ENCODE results near the gene BRCA2. TPM values are rescaled to one million over a fixed set of nuclear protein-coding genes. Genes with fewer than 3 reads are reported as not detected.

The BRCA2 gene
- total and polyA plus RNA-seq, 2 experiments from 2014 or later = 28.6 to 38.7 TPM

GRCh38 chr13:32407854-32408253 is 92.5 kb downstream of the BRCA2 start (continued):
- TF ChIP-seq CTCF (conservative IDR thresholded peaks at IDR 0.05; ENCODE audit: low read depth in 2 of 2) (no peak), ZNF114 (CRISPR knock-in tag; IDR thresholded peaks at IDR 0.05) (no peak), EZH2phosphoT487 (IDR thresholded peaks at IDR 0.05; ENCODE audit: unreplicated experiment) (no peak), EZH2 (IDR thresholded peaks at IDR 0.05; ENCODE audit: low read depth, unreplicated experiment) (no peak), REST (IDR thresholded peaks at IDR 0.05; ENCODE audit: unreplicated experiment) (no peak), ZNF331 (CRISPR knock-in tag; IDR thresholded peaks at IDR 0.05; ENCODE audit: low read depth) (no peak), NANOG (IDR thresholded peaks at IDR 0.05; ENCODE audit: borderline replicate concordance) (no peak), STAT1 (IDR thresholded peaks at IDR 0.05; ENCODE audit: unreplicated experiment) (no peak), JUNB (IDR thresholded peaks at IDR 0.05; ENCODE audit: unreplicated experiment) (no peak)

- no peak for ATAC-seq
- no peak for TF ChIP-seq CTCF (conservative IDR thresholded peaks at IDR 0.05; ENCODE audit: low read depth in 2 of 2)
- TF ChIP-seq ETS1 (IDR thresholded peaks at IDR 0.05) = no peak
- no peak for TF ChIP-seq EZH2 (IDR thresholded peaks at IDR 0.05; ENCODE audit: low read depth, unreplicated experiment)
Measured at GRCh38 chr13:32408296-32409000, 93.1 kb downstream of the BRCA2 start.

More at GRCh38 chr13:32408296-32409000, 93.1 kb downstream of the BRCA2 start:
- Mint-ChIP-seq H3K4me3 (peak overlapping the region; percentile 72; the same call in 2 of the 3 replicates), H3K36me3 (ENCODE audit: low read depth) (peaks cover 5% of the 10 kb centered on the region; the same call in 1 of the 3 replicates), H3K9me3 (no peaks in the 10 kb centered on the region), H3K27me3 (ENCODE audit: insufficient read depth, low read depth, poor library complexity) (peaks cover 12% of the 10 kb centered on the region), H3K4me1 (peaks cover 26% of the 10 kb centered on the region), H3K27ac (no peak overlapping the region; the same call in 1 of the 2 replicates)
- Histone ChIP-seq H3K27me3 (ENCODE audit: insufficient read depth) (peaks cover 5% of the 10 kb centered on the region; the same call in 1 of the 2 replicates), H3K36me3 (ENCODE audit: insufficient read depth) (no peaks in the 10 kb centered on the region), H3K79me2 (replicated peaks; ENCODE audit: insufficient read depth) (no peaks in the 10 kb centered on the region), H3K4me3 (peak overlapping the region; percentile 56; the same call in 1 of the 2 replicates), H3K4me2 (peak overlapping the region; percentile 78), H3K27ac (ENCODE audit: low read depth) (no peak overlapping the region), H3K4me1 (ENCODE audit: insufficient read depth) (peaks cover 17% of the 10 kb centered on the region), H3F3A (replicated peaks; ENCODE audit: low read depth) (no peaks in the 10 kb centered on the region), H4K20me1 (replicated peaks; ENCODE audit: insufficient read depth) (no peaks in the 10 kb centered on the region), H3K9me2 (ENCODE audit: insufficient read depth) (no peaks in the 10 kb centered on the region), H2AFZ (peak overlapping the region; percentile 63)
- no peak for DNase-seq (ENCODE audit: low spot score)
